ENCODE data around the gene SOCS1. TPM values are rescaled to one million over a fixed set of nuclear protein-coding genes. Genes with fewer than 3 reads are reported as not detected.

SOCS1 gene
- total RNA-seq, 2 donors from 2014 or later: 16.9 to 22.6 TPM

DNA sequence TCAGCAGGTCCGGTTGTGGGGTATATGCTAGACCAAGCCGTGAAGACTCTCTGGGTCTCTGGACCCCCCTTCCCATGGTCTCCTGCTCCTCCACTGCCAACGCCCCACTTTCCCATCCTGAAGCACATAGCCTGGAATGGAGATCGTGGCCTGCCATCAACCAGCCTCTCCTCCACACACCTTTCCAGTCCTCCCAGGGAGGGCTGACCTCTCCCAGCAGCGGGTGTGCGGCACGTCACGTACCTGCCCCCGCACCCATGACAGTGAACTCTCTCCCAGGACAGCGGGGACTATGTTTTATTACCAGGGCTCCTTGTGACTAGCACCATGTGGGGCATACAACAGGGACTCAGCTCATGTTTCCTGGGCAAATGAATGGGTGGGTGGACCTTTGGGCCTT lies 15.6 kb upstream of the SOCS1 start:
- ATAC-seq (ENCODE audit: insufficient number of reproducible peaks, low FRiP score, low read depth): no peak
- no peak for TF ChIP-seq CTCF (IDR thresholded peaks at IDR 0.05)
- Histone ChIP-seq H3K4me3 (no peak overlapping the region), H3K36me3 (no peaks in the 10 kb centered on the region), H3K27ac (no peak overlapping the region), H3K4me1 (ENCODE audit: control insufficient read depth in 1 of 2, low read depth in 2 of 2) (no peaks in the 10 kb centered on the region), H3K9me3 (no peaks in the 10 kb centered on the region), H3K27me3 (replicated peaks; ENCODE audit: insufficient read depth) (no peaks in the 10 kb centered on the region)
- no peak for DNase-seq (ENCODE audit: low spot score)

DNA sequence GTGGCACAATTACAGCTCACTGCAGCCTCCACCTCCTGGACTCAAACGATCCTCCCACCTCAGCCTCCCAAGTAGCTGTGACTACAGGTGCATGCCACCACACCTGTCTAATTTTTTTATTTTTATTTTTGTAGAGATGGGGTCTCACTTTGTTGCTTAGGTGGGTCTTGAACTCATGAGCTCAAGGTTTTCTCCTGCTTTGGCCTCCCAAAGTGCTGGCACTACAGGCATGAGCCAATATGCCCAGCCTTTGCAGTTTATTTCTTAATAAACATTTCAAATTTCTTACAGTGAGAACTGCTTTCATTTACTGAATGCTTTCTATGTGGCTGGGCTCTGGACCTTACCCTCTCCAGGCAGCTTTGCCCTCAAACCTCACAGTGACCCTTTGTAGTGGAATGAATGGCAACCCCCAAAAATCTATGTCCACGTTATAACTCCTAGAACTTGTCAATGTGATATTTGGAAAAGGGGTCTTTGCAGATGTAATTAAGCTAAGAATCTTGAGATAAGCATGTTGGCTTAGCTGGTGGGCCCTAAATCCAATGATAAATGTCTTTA lies 14.7 kb upstream of the SOCS1 start:
- TF ChIP-seq CTCF (IDR thresholded peaks at IDR 0.05): no peak
- no peaks in the 10 kb centered on the region for H3K4me1 ChIP-seq (ENCODE audit: control insufficient read depth in 1 of 2, low read depth in 2 of 2)
- ATAC-seq (ENCODE audit: insufficient number of reproducible peaks, low FRiP score, low read depth) (no peak), DNase-seq (ENCODE audit: low spot score) (no peak)
- no peak overlapping the region for H3K27ac ChIP-seq
- H3K36me3 ChIP-seq: no peaks in the 10 kb centered on the region
- H3K9me3 ChIP-seq: no peaks in the 10 kb centered on the region
- H3K4me3 ChIP-seq: no peak overlapping the region
- H3K27me3 ChIP-seq (replicated peaks; ENCODE audit: insufficient read depth): no peaks in the 10 kb centered on the region

DNA sequence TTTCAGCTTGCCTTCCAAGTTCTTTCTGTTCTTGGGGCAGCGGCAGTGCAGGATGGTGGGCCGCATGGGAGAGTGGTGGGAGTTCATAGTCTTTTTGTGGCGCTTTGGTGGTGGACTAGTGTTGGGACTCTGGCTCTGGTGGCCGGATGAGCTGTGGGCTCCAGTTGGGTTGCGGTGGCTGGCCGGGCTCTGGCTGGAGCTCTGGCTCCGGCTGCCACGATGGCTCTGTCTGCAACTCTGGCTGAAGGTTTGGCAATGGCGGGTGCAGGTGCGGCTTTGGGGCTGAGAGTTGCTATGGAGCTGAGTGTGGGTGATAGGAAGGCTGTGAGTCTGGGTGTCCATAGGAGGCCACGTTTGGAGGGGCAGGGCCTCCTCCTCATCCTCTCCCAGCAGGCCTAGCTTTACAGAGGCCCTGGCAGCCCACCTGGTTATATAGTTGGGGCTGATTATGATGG lies 12.9 kb upstream of the SOCS1 start, which contains the start of gene TNP2:
TSS of gene TNP2 (minus strand) at position 405 of the 455 bp plus-strand sequence. CDS start at position 342, 63 bp downstream.
- no peaks in the 10 kb centered on the region for H3K27me3 ChIP-seq (replicated peaks; ENCODE audit: insufficient read depth)
- H3K27ac ChIP-seq: no peak within 1 kb of the TSS
- H3K36me3 ChIP-seq: no peaks in the 10 kb centered on the region
- no peak within 1 kb of the TSS for H3K4me3 ChIP-seq
- no peak for TF ChIP-seq CTCF (IDR thresholded peaks at IDR 0.05)
- DNase-seq (ENCODE audit: low spot score) (no peak), ATAC-seq (ENCODE audit: insufficient number of reproducible peaks, low FRiP score, low read depth) (no peak)
- no peaks in the 10 kb centered on the region for H3K4me1 ChIP-seq (ENCODE audit: control insufficient read depth in 1 of 2, low read depth in 2 of 2)
- no peaks in the 10 kb centered on the region for H3K9me3 ChIP-seq

GRCh38 chr16:11265124-11265523 lies 9.1 kb upstream of the SOCS1 start:
- no peaks in the 10 kb centered on the region for H3K27me3 ChIP-seq (replicated peaks; ENCODE audit: insufficient read depth)
- no peaks in the 10 kb centered on the region for H3K4me1 ChIP-seq (ENCODE audit: control insufficient read depth in 1 of 2, low read depth in 2 of 2)
- ATAC-seq (ENCODE audit: insufficient number of reproducible peaks, low FRiP score, low read depth) (no peak), DNase-seq (ENCODE audit: low spot score) (no peak)
- H3K9me3 ChIP-seq: no peaks in the 10 kb centered on the region
- H3K27ac ChIP-seq: no peak overlapping the region
- H3K36me3 ChIP-seq: no peaks in the 10 kb centered on the region
- no peak for TF ChIP-seq CTCF (IDR thresholded peaks at IDR 0.05)
- no peak overlapping the region for H3K4me3 ChIP-seq

DNA sequence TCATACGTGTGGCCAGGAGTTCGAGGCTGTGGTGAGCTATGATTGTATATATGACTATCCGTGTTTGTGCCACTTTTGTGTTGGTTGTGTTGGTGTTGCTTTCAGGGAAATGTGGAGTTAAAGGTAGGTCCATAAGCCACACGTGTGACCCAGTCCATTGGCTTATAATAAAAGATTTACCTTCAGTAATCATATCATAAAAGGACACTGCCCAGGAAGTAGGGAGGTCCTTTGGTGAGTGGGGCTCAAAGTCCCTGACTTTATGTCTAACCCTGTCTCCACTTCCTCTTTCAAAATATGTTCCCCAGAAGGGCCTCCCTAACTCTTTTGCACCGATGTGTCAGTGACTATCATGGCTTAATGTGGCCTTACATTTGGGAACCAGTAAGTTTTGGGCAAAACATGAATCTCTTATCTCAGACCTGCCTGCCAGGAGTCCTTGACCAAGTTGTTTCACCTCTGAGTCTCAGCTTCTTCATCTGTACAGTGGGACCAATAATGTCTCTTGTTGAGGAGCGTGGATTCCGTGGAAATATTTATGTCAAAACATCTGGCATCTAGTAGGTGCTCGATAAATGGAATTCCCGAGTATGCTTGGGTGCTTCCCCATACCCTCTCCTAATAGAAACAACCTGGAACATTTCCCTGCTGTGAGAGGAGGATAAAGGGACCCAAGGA lies 8.3 kb upstream of the SOCS1 start:
- no peak for ATAC-seq (ENCODE audit: insufficient number of reproducible peaks, low FRiP score, low read depth)
- Histone ChIP-seq H3K36me3 (no peaks in the 10 kb centered on the region), H3K9me3 (no peaks in the 10 kb centered on the region), H3K27ac (no peak overlapping the region), H3K4me3 (no peak overlapping the region), H3K4me1 (ENCODE audit: control insufficient read depth in 1 of 2, low read depth in 2 of 2) (peaks cover 1 to 5% of the 10 kb centered on the region in 2 donors), H3K27me3 (replicated peaks; ENCODE audit: insufficient read depth) (no peaks in the 10 kb centered on the region)
- no peak for TF ChIP-seq CTCF (IDR thresholded peaks at IDR 0.05)
- DNase-seq (ENCODE audit: low spot score): no peak
